SU-DHL-6 (cell line): ENCODE measurements around the gene GARNL3.

Experiments used
- H2AFZ ChIP-seq: fragments of 200-600 bp; sonication (generic); 2 replicates; pipeline ENCODE4 v1.6.1; 2014; ENCODE audit warnings: low read depth, mild to moderate bottlenecking, moderate library complexity, mixed read lengths, antibody characterized with exemption, low read length; ENCODE audit not compliant: severe bottlenecking
- H3F3A ChIP-seq: fragments of 200-600 bp; shearing (Covaris generic); 2 replicates; pipeline ENCODE4 v1.6.0; 2016; ENCODE audit warnings: antibody characterized with exemption, mild to moderate bottlenecking; ENCODE audit not compliant: insufficient read depth
- H3K27ac ChIP-seq: fragments of 200-600 bp; sonication (generic); 2 replicates; pipeline ENCODE4 v1.5.1; 2016; ENCODE audit warnings: low read depth, mild to moderate bottlenecking, low read length, moderate library complexity, mixed read lengths
- H3K27me3 ChIP-seq: fragments of 200-600 bp; sonication (generic), shearing (Covaris generic); 2 replicates; pipeline ENCODE4 v1.6.0; 2014; ENCODE audit warnings: mild to moderate bottlenecking, low read length
- H3K36me3 ChIP-seq: fragments of 200-600 bp; sonication (generic); 2 replicates; pipeline ENCODE4 v1.6.1; 2014; ENCODE audit warnings: mild to moderate bottlenecking, low read length, mixed read lengths
- H3K4me2 ChIP-seq: fragments of 300-600, 200-600 bp; shearing (Covaris generic), sonication (generic); 2 replicates; pipeline ENCODE4 v1.6.0; 2014; ENCODE audit warnings: low read length, low read depth, mild to moderate bottlenecking; ENCODE audit not compliant: poor library complexity, severe bottlenecking
- H3K4me3 ChIP-seq: fragments of 200-600 bp; sonication (generic); 2 replicates; pipeline ENCODE4 v1.5.1; 2014; ENCODE audit warnings: antibody characterized with exemption, low read length, mild to moderate bottlenecking, mixed read lengths; ENCODE audit not compliant: insufficient read depth, poor library complexity, severe bottlenecking
- H3K79me2 ChIP-seq: fragments of 200-600 bp; sonication (generic); 2 replicates; pipeline ENCODE4 v1.6.1; 2014; ENCODE audit warnings: mild to moderate bottlenecking, low read length, moderate library complexity; ENCODE audit not compliant: insufficient read depth
- H3K9ac ChIP-seq: fragments of 200-600 bp; sonication (generic); 2 replicates; pipeline ENCODE4 v1.7.0; 2014; ENCODE audit warnings: mild to moderate bottlenecking, low read length
- H3K9me2 ChIP-seq: fragments of 200-600 bp; sonication (generic); replicated peaks from 2 replicates; pipeline ENCODE4 v1.6.1; 2014; ENCODE audit warnings: low read length; ENCODE audit not compliant: insufficient read depth
- H3K9me3 ChIP-seq: fragments of 200-600 bp; sonication (generic); 2 replicates; pipeline ENCODE4 v1.6.1; 2014; ENCODE audit warnings: low read length, mixed read lengths; ENCODE audit not compliant: insufficient read depth
- H4K20me1 ChIP-seq: fragments of 200-600 bp; sonication (generic); 2 replicates; pipeline ENCODE4 v1.6.1; 2014; ENCODE audit warnings: low read depth, mild to moderate bottlenecking, antibody characterized with exemption, low read length, moderate library complexity, mixed read lengths
- CTCF ChIP-seq: fragments of 200-600 bp; sonication (generic); IDR thresholded peaks from one replicate; pipeline ENCODE4 v1.5.1; 2017; ENCODE audit warnings: antibody characterized with exemption, mild to moderate bottlenecking, low read length, moderate library complexity; ENCODE audit not compliant: insufficient read depth, poor library complexity, severe bottlenecking
- EZH2phosphoT487 ChIP-seq: fragments of 200-600 bp; sonication (generic), shearing (Covaris generic); conservative IDR thresholded peaks from 2 replicates; pipeline ENCODE4 v1.6.1; 2018; ENCODE audit warnings: mild to moderate bottlenecking, antibody characterized with exemption, low read length, moderate library complexity, mixed read lengths

The GARNL3 gene

GRCh38 chr9:127389381-127390247, 125.0 kb downstream of the GARNL3 start:
- Histone ChIP-seq H3K4me3 (no peak overlapping the region), H4K20me1 (no peaks in the 10 kb centered on the region), H3K27me3 (no peaks in the 10 kb centered on the region), H3K79me2 (no peaks in the 10 kb centered on the region), H3K27ac (no peak overlapping the region), H3K9me2 (no peaks in the 10 kb centered on the region), H3K9ac (no peak overlapping the region), H3K9me3 (no peaks in the 10 kb centered on the region), H2AFZ (no peak overlapping the region), H3F3A (no peaks in the 10 kb centered on the region), H3K36me3 (no peaks in the 10 kb centered on the region), H3K4me2 (no peak overlapping the region)
- no peak for TF ChIP-seq CTCF
- TF ChIP-seq EZH2phosphoT487: no peak

- Histone ChIP-seq H3K9ac (no peak overlapping the region), H3K4me2 (no peak overlapping the region), H3K9me2 (no peaks in the 10 kb centered on the region), H3K9me3 (no peaks in the 10 kb centered on the region), H3K27me3 (no peaks in the 10 kb centered on the region), H3K36me3 (no peaks in the 10 kb centered on the region), H3K79me2 (no peaks in the 10 kb centered on the region), H3K4me3 (no peak overlapping the region), H4K20me1 (no peaks in the 10 kb centered on the region), H2AFZ (no peak overlapping the region), H3F3A (no peaks in the 10 kb centered on the region), H3K27ac (no peak overlapping the region)
- TF ChIP-seq EZH2phosphoT487: no peak
- TF ChIP-seq CTCF: no peak
These were observed 125.6 kb downstream of the GARNL3 start for GRCh38 chr9:127390248-127390545.

- H3K79me2 ChIP-seq: no peaks in the 10 kb centered on the region
- H3F3A ChIP-seq: no peaks in the 10 kb centered on the region
- H3K4me3 ChIP-seq: no peak overlapping the region
- no peaks in the 10 kb centered on the region for H3K36me3 ChIP-seq
- no peak overlapping the region for H3K27ac ChIP-seq
- no peaks in the 10 kb centered on the region for H3K9me2 ChIP-seq
- no peak overlapping the region for H2AFZ ChIP-seq
- H3K4me2 ChIP-seq: no peak overlapping the region
- H4K20me1 ChIP-seq: no peaks in the 10 kb centered on the region
- no peaks in the 10 kb centered on the region for H3K9me3 ChIP-seq
- TF ChIP-seq EZH2phosphoT487 (no peak), CTCF (no peak)
- H3K9ac ChIP-seq: no peak overlapping the region
- H3K27me3 ChIP-seq: no peaks in the 10 kb centered on the region
These were observed 126.0 kb downstream of the GARNL3 start for GRCh38 chr9:127390563-127390962.
